Thyroid gland (tissue), 4 donors: Measurements from ENCODE around the gene MFAP4.
A peak's percentile ranks its signal among the peaks of the same experiment; 100 is the strongest.

Experiments used
- POLR2A ChIP-seq, 2 donors: fragments of 450-650 bp; IDR thresholded peaks; one replicate each; pipeline ENCODE4 v1.6.1; 2017; ENCODE audit warnings: antibody characterized with exemption in 2 of 2, mild to moderate bottlenecking in 2 of 2, moderate library complexity in 1 of 2
- TF ChIP-seq, protein P1 (sequence below), 6 experiments: fragments of 200-600 bp in 3 of 6; fragments of 450-650 bp in 3 of 6; sonication (generic) in 3 of 6; IDR thresholded peaks; one replicate each; pipeline ENCODE4 v1.5.1; 2016 to 2019; ENCODE audit warnings: antibody characterized with exemption in 6 of 6, mild to moderate bottlenecking in 2 of 6, inconsistent platforms in 1 of 6, moderate library complexity in 1 of 6

- TF ChIP-seq, protein P1, sequence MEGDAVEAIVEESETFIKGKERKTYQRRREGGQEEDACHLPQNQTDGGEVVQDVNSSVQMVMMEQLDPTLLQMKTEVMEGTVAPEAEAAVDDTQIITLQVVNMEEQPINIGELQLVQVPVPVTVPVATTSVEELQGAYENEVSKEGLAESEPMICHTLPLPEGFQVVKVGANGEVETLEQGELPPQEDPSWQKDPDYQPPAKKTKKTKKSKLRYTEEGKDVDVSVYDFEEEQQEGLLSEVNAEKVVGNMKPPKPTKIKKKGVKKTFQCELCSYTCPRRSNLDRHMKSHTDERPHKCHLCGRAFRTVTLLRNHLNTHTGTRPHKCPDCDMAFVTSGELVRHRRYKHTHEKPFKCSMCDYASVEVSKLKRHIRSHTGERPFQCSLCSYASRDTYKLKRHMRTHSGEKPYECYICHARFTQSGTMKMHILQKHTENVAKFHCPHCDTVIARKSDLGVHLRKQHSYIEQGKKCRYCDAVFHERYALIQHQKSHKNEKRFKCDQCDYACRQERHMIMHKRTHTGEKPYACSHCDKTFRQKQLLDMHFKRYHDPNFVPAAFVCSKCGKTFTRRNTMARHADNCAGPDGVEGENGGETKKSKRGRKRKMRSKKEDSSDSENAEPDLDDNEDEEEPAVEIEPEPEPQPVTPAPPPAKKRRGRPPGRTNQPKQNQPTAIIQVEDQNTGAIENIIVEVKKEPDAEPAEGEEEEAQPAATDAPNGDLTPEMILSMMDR (IDR thresholded peaks at IDR 0.05) = no peak
- peak in 1 of 2 donors; percentile 23 for TF ChIP-seq POLR2A (IDR thresholded peaks at IDR 0.05)
Observed at GRCh38 chr17:19378416-19379360, 8.3 kb downstream of the MFAP4 start, which contains the start of gene MAPK7.
